Progenitor cell of endocrine pancreas (in vitro differentiated cells): ENCODE measurements around the gene FUT7. TPM values are rescaled to one million over a fixed set of nuclear protein-coding genes. Genes with fewer than 3 reads are reported as not detected.

Experiments
- DNase-seq: peaks from one replicate; pipeline ENCODE4 v3.0.0; 2021; ENCODE audit warnings: low spot score; ENCODE audit not compliant: unreplicated experiment
- H3K27ac Mint-ChIP-seq: 2 replicates; pipeline ENCODE4 v1.8.0; 2021; ENCODE audit warnings: mild to moderate bottlenecking, moderate library complexity, mixed read lengths
- H3K27me3 Mint-ChIP-seq: 2 replicates; pipeline ENCODE4 v1.8.0; 2021; ENCODE audit warnings: mixed read lengths
- H3K36me3 Mint-ChIP-seq: 2 replicates; pipeline ENCODE4 v1.8.0; 2022; ENCODE audit warnings: mixed read lengths; ENCODE audit not compliant: insufficient read depth
- H3K4me1 Mint-ChIP-seq: 2 replicates; pipeline ENCODE4 v1.8.0; 2021; ENCODE audit warnings: low read depth, mixed read lengths
- H3K4me3 Mint-ChIP-seq: 2 replicates; pipeline ENCODE4 v1.8.0; 2021; ENCODE audit warnings: low read depth, mild to moderate bottlenecking, moderate library complexity, mixed read lengths
- H3K9me3 Mint-ChIP-seq: 2 replicates; pipeline ENCODE4 v1.8.0; 2021; ENCODE audit warnings: low read depth, mixed read lengths
- total RNA-seq: library from RNA; stranded (reverse); gene quantifications from 2 replicates; pipeline ENCODE4 v1.2.1, GENCODE V29; 2021
- TF ChIP-seq, protein P1 (sequence below): fragments of 200-600 bp; sonication (generic); IDR thresholded peaks from one replicate; pipeline ENCODE4 v1.5.0; 2021; ENCODE audit warnings: antibody characterized with exemption, mild to moderate bottlenecking; ENCODE audit not compliant: unreplicated experiment

FUT7 gene
- total RNA-seq, 1 donor from 2014 or later: not detected

DNA sequence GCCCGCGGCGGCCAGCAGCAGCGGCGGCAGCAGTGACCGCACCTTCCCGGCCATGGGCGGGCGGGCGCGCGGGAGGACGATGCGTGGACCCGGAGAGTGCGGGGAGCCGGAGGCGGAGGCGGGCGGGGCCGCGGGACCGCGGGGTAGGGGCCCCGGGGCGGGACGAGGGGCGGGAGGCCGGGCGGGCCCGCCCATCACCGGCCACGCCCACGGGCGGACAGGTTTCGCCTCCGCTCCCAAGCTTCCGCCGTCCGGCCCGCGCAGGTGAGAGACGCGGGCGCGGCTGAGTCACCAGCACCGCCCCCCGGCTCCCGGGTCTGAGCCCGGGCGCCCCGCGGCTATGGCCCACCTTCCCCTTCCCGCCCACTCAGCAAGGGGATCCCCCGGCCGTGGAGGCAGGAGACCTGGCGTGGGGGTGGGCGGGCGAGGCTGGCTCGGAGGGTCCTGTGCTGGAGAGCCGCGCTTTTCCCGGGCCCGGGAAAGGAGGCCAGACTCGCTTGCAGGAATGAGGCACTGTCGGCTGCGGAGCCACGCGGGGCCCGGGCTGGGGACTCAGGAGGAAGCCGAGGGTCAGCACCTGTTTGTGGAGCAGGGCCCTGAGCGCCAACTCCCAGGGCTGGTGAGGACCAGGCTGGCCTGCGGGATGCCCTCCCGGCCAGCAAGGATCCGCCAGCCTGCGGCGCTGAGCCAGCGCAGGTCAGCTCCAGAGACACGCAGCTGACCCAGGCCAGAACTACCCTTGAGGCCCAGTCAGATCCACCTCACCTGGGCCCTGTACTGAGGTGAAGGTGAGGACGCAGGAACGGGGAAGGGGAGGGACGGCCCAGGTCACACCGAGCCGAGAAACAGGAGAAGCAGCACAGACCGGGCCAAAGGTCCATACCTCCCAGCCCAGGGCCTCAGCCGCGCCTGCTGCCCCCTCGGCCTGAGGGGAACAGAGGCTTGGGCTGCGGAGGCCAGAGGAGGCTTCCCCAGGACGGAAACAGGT, 22.4 kb upstream of the FUT7 start, which contains the start of gene ENTPD2:
Gene ENTPD2 (minus strand): TSS at position 118 of the 988 bp plus-strand sequence. CDS start 64 bp downstream, at position 54.
- TF ChIP-seq, protein P1, sequence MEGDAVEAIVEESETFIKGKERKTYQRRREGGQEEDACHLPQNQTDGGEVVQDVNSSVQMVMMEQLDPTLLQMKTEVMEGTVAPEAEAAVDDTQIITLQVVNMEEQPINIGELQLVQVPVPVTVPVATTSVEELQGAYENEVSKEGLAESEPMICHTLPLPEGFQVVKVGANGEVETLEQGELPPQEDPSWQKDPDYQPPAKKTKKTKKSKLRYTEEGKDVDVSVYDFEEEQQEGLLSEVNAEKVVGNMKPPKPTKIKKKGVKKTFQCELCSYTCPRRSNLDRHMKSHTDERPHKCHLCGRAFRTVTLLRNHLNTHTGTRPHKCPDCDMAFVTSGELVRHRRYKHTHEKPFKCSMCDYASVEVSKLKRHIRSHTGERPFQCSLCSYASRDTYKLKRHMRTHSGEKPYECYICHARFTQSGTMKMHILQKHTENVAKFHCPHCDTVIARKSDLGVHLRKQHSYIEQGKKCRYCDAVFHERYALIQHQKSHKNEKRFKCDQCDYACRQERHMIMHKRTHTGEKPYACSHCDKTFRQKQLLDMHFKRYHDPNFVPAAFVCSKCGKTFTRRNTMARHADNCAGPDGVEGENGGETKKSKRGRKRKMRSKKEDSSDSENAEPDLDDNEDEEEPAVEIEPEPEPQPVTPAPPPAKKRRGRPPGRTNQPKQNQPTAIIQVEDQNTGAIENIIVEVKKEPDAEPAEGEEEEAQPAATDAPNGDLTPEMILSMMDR: no peak
- DNase-seq: no peak
- Mint-ChIP-seq H3K4me1 (peaks cover 2% of the 10 kb centered on the region), H3K36me3 (no peaks in the 10 kb centered on the region), H3K4me3 (peak within 1 kb of the TSS; percentile 16), H3K9me3 (no peaks in the 10 kb centered on the region), H3K27ac (no peak within 1 kb of the TSS), H3K27me3 (peaks cover 52% of the 10 kb centered on the region)

DNA sequence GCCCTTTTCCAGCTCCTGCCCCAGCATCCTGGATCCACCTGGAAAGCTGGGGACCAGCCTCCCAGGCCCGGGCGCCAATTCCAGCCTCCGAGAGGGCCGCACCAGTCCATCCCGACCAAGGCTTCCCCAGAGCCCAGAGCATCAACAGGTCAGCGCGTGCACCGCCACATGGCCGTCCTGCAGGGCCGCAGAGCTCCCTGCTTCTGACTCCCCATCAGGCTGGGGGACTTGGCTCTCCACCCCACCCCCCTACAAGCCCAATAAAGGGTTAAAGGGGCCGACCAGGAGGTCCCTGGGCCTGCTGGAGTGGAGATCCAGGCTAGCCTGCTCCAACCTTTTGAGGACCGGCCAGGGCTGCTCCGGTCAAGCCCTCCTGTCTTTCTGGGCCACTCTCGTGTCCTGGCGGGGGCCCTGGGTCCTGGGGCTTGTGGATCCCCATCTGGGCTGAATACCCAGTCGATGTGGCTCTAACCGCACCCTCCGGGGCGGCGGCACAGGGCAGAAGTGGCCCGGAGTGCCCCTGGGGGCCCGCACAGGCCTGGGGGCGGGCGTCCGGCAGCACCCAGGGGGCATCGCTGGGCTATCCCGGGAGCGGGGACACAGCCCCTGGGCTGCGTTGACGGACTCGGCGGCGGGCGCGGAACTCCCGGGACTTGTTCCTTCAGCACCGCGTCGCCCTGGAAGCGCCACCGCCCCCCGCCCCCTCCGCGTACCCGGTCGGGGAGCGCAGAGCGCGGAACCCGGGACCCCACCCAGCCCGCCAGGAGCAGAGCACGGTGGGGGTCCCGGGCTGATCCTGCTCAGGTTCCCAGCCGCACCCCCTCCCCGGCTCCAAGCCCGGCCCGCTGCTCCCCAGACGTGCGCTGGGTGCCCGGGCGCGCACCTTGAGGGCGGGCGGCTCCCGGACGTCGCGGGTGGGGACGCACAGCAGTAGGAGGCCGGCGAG, 21.4 kb upstream of the FUT7 start:
- Mint-ChIP-seq H3K9me3 (no peaks in the 10 kb centered on the region), H3K27ac (no peak overlapping the region), H3K27me3 (peaks cover 45% of the 10 kb centered on the region), H3K4me1 (peaks cover 2% of the 10 kb centered on the region), H3K4me3 (no peak overlapping the region), H3K36me3 (no peaks in the 10 kb centered on the region)
- DNase-seq: no peak
- TF ChIP-seq, protein P1: no peak

DNA sequence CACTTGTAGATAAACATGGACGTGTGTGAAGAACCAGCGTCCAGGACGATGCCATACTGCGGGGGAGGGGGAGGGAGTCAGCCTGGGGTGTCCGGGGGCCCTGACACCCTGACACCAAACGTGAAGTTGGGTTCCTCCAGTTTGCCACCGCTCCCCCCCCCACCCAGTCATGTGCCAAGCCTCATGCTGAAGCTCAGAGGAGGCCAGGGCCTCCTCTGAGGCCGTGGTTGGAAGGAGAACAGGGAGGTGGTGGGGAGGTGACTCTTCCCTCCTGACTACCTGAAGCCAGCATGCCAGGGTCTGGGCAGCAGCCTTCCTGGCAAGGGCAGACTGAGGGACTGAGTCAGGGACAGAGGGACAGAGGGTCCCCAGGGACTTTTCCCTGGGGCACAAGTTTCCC, 20.4 kb upstream of the FUT7 start:
- Mint-ChIP-seq H3K27me3 (peaks cover 44% of the 10 kb centered on the region), H3K4me1 (peaks cover 2% of the 10 kb centered on the region), H3K27ac (no peak overlapping the region), H3K9me3 (no peaks in the 10 kb centered on the region), H3K36me3 (no peaks in the 10 kb centered on the region), H3K4me3 (no peak overlapping the region)
- DNase-seq: no peak
- TF ChIP-seq, protein P1: no peak

DNA sequence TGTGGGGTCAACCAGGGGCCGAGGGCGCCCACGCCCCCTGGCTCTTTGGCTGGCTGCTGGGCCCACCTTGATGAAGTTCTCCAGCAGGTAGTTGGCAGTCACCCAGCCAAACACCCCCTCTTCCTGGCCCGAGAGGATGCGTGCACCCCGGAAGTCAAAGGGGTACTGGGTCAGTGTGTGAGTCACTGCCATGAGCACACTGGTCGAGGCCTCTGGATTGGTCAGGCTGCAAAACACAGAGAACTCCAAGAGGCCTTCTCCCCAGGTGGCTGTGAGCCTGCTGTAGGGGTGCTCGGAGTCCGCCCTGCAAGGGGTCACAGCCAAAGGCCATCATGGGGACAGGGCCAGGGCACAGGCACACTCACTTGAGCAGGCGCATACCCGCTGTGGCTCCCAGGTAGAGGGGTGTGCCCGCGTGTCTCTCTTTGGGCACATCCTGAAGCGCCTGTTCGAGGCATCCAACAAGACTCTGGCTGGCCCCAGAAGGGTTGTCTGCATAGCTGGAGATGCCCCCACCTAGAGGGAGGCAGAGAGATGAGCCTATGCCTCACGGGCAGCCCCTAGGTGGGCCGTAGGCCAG, 19.3 kb upstream of the FUT7 start:
- no peak for DNase-seq
- Mint-ChIP-seq H3K27me3 (peaks cover 38% of the 10 kb centered on the region), H3K36me3 (no peaks in the 10 kb centered on the region), H3K9me3 (no peaks in the 10 kb centered on the region), H3K4me3 (no peak overlapping the region), H3K27ac (no peak overlapping the region), H3K4me1 (peaks cover 2% of the 10 kb centered on the region)
- TF ChIP-seq, protein P1: no peak
